Right atrium auricular region (tissue), 2 donors: ENCODE results near the gene IGBP1. TPM values are rescaled to one million over a fixed set of nuclear protein-coding genes. Genes with fewer than 3 reads are reported as not detected.
"Not testable (repeated sequence)": the region's sequence is repeated elsewhere in the genome, so short reads cannot be mapped to it uniquely, and the experiment has no call there.

Experiments
- DNase-seq: peaks from one replicate; pipeline ENCODE4 v3.0.0-alpha.2; 2019; ENCODE audit warnings: low spot score
- H3K27ac ChIP-seq, 2 donors: fragments of 200-600 bp; sonication (generic); 1 replicate in 1 of 2; 2 replicates in 1 of 2; pipeline ENCODE4 v1.5.1; 2016 to 2019
- H3K27me3 ChIP-seq, 2 donors: fragments of 200-600 bp; sonication (generic); one replicate each; pipeline versions ENCODE4 v1.5.1 to v1.6.0; 2017 to 2019
- H3K36me3 ChIP-seq: fragments of 200-600 bp; sonication (generic); one replicate; pipeline ENCODE4 v1.5.1; 2016
- H3K4me1 ChIP-seq, 2 donors: fragments of 200-600 bp; sonication (generic); one replicate each; pipeline versions ENCODE4 v1.5.1 to v1.6.0; 2017 to 2019
- H3K4me3 ChIP-seq, 2 donors: fragments of 200-600 bp; sonication (generic); 1 replicate in 1 of 2; 2 replicates in 1 of 2; pipeline ENCODE4 v1.5.1; 2017 to 2019; ENCODE audit warnings: mild to moderate bottlenecking in 1 of 2, moderate library complexity in 1 of 2
- H3K9me3 ChIP-seq, 2 donors: fragments of 200-600 bp; sonication (generic); one replicate each; pipeline ENCODE4 v1.5.1; 2019
- total RNA-seq, 2 donors: library from RNA; depleted of rRNA; stranded (reverse); fragments of >200 nt; gene quantifications; one replicate each; pipeline ENCODE4 v1.1.0, GENCODE V29; 2016
- TF ChIP-seq, protein P1 (sequence below), 2 donors: fragments of 200-600 bp; sonication (generic); IDR thresholded peaks; one replicate each; pipeline ENCODE4 v1.5.1; 2019; ENCODE audit warnings: antibody characterized with exemption in 2 of 2

Gene IGBP1
- total RNA-seq, 2 donors from 2014 or later: 47.1 to 50.4 TPM

DNA sequence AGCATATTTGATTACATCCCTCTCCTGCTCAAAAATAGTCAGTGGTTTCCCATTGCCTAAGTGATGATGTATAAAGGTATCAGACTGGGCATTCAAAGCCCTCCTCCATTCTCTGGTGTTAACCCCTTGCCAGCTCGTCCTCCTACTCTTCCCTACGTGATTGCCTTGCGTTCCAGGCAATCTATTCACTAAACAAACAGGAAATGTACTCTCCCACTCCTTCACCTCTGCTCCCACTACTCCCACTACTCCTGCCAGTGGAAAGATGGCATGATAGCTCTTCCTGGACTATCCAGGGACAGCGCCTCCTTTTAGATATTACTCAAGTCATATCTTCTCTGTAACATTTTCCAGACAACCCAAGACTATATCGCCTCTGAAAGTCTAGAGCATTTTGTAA is 49.8 kb downstream of the IGBP1 start:
- no peak for DNase-seq
- TF ChIP-seq, protein P1, sequence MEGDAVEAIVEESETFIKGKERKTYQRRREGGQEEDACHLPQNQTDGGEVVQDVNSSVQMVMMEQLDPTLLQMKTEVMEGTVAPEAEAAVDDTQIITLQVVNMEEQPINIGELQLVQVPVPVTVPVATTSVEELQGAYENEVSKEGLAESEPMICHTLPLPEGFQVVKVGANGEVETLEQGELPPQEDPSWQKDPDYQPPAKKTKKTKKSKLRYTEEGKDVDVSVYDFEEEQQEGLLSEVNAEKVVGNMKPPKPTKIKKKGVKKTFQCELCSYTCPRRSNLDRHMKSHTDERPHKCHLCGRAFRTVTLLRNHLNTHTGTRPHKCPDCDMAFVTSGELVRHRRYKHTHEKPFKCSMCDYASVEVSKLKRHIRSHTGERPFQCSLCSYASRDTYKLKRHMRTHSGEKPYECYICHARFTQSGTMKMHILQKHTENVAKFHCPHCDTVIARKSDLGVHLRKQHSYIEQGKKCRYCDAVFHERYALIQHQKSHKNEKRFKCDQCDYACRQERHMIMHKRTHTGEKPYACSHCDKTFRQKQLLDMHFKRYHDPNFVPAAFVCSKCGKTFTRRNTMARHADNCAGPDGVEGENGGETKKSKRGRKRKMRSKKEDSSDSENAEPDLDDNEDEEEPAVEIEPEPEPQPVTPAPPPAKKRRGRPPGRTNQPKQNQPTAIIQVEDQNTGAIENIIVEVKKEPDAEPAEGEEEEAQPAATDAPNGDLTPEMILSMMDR (IDR thresholded peaks at IDR 0.05): no peak
- Histone ChIP-seq H3K27ac (no peak overlapping the region), H3K9me3 (no peaks in the 10 kb centered on the region), H3K4me3 (no peak overlapping the region), H3K4me1 (no peaks in the 10 kb centered on the region), H3K27me3 (no peaks in the 10 kb centered on the region), H3K36me3 (no peaks in the 10 kb centered on the region)

DNA sequence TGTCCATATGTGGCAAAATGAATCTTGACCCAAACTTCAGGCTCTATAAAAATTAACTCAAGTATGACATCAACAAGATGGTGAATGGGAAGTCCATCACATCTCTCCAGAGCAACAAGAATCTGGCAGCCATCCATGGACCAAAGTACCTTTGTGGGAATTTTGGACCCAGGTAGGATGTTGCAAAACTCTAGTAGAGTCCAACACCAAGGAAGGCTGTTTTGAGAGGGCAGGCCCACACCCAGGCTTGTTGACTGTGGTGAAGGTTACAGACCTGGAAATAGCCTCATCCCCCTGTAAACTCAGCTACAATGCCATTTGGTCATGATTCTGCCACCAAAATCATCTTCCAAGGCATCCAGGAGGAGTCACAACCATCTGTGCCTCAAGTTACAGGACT is 57.0 kb downstream of the IGBP1 start:
- peaks cover 0 to 27% of the 10 kb centered on the region in 2 donors for H3K9me3 ChIP-seq
- TF ChIP-seq, protein P1 (IDR thresholded peaks at IDR 0.05): no peak
- no peak for DNase-seq
- H3K4me3 ChIP-seq: no peak overlapping the region
- no peaks in the 10 kb centered on the region for H3K27me3 ChIP-seq
- no peaks in the 10 kb centered on the region for H3K4me1 ChIP-seq
- no peak overlapping the region for H3K27ac ChIP-seq
- no peaks in the 10 kb centered on the region for H3K36me3 ChIP-seq

GRCh38 chrX:70196961-70197720 is 63.9 kb downstream of the IGBP1 start:
- TF ChIP-seq, protein P1 (IDR thresholded peaks at IDR 0.05): peak; percentile 52 to 72
- H3K36me3 ChIP-seq: no peaks in the 10 kb centered on the region
- H3K9me3 ChIP-seq: peaks cover 0 to 12% of the 10 kb centered on the region in 2 donors
- no peak for DNase-seq
- no peak overlapping the region for H3K27ac ChIP-seq
- H3K4me1 ChIP-seq: no peaks in the 10 kb centered on the region
- H3K4me3 ChIP-seq: no peak overlapping the region
- no peaks in the 10 kb centered on the region for H3K27me3 ChIP-seq

DNA sequence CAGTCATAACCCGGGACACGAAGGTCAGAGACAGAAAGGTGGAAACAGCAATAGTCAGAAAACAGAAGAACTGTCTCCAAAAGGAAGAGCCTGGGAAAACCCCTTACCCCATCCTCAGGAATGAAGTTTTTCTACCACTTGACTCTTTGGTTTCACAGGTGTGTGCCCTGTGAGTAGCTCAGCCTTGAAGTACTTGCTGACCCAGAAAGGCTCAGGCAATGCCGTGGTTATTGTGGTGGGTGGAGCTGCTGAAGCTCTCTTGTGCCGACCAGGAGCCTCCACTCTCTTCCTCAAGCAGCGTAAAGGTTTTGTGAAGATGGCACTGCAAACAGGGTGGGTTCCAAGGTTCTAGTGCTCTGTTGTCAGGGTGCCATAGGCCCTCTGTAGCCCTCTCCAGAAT is 68.5 kb downstream of the IGBP1 start:
- TF ChIP-seq, protein P1 (IDR thresholded peaks at IDR 0.05): no peak
- no peaks in the 10 kb centered on the region for H3K27me3 ChIP-seq
- no peak overlapping the region for H3K4me3 ChIP-seq
- no peaks in the 10 kb centered on the region for H3K36me3 ChIP-seq
- no peak for DNase-seq
- no peaks in the 10 kb centered on the region for H3K9me3 ChIP-seq
- no peaks in the 10 kb centered on the region for H3K4me1 ChIP-seq
- no peak overlapping the region for H3K27ac ChIP-seq

DNA sequence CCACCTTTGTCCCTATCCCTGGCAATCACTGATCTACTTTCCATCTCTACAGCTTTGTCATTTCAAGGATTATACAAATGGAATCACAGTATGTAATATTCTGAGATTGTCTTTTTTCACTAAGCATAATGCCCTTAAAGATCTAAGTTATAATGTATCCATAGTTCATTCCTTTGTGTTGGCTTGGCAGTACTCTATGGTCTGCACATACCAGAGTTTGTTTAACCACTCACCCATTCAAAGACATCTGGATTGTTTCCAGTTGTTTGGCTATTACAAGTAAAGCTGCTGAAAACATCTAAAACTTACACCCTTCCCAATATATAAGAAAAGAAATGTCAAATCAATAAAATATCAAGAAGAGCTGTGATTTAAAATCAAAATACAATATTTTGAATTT is 75.2 kb downstream of the IGBP1 start:
- TF ChIP-seq, protein P1 (IDR thresholded peaks at IDR 0.05): no peak
- Histone ChIP-seq H3K4me3 (no peak overlapping the region), H3K27me3 (no peaks in the 10 kb centered on the region), H3K9me3 (no peaks in the 10 kb centered on the region), H3K36me3 (no peaks in the 10 kb centered on the region), H3K4me1 (no peaks in the 10 kb centered on the region), H3K27ac (no peak overlapping the region)
- no peak for DNase-seq

DNA sequence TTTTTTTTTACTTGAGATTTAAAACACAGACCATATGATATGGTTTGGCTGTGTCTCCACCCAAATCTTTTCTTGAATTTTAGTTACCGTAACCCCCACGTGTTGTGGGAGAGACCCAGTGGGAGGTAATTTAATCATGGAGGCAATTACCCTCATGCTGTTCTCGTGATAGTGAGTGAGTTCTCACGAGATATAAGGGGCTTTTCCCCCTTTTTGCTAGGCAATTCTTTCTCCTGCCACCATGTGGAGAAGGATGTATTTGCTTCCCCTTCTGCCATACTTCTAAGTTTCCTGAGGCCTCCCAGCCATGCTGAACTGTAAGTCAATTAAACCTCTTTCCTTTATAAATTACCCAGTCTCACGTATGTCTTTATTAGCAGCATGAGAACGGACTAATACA is 76.3 kb downstream of the IGBP1 start:
- H3K4me3 ChIP-seq, H3K27ac ChIP-seq, H3K27me3 ChIP-seq, H3K36me3 ChIP-seq, H3K9me3 ChIP-seq, DNase-seq, H3K4me1 ChIP-seq: not testable (repeated sequence)

Other genes with a start within 250 kb of the IGBP1 start
- not detected for gene AWAT2, start 83.5 kb upstream of the IGBP1 start, total RNA-seq
- not detected for gene OTUD6A, start 71.0 kb upstream of the IGBP1 start, total RNA-seq
- not detected for gene DGAT2L6, start 44.0 kb downstream of the IGBP1 start, total RNA-seq
- not detected for gene AWAT1, start 101.2 kb downstream of the IGBP1 start, total RNA-seq
- gene P2RY4, start 126.8 kb downstream of the IGBP1 start, total RNA-seq: not detected
- not detected for gene ARR3, start 134.9 kb downstream of the IGBP1 start, total RNA-seq
- not detected for gene RAB41, start 148.7 kb downstream of the IGBP1 start, total RNA-seq
- gene PDZD11, start 156.5 kb downstream of the IGBP1 start, total RNA-seq: 10 to 100 TPM; 30.2 to 44.5 TPM
- gene KIF4A, start 156.7 kb downstream of the IGBP1 start, total RNA-seq: under 1 TPM; 0.08 to 0.41 TPM